ENCODE results near the gene TMEM184B.

GRCh38 chr22:38249803-38250642, 22.8 kb downstream of the TMEM184B start:
- no peak for TF ChIP-seq CTCF (IDR thresholded peaks at IDR 0.05 in 4 of 5, conservative IDR thresholded peaks at IDR 0.05 in 1 of 5)
- no peak for TF ChIP-seq POLR2A (IDR thresholded peaks at IDR 0.05)

Measured in gastrocnemius medialis (tissue), 4 donors.